Panc1 (cell line): ENCODE data around the gene GRIN2B.

Experiments used
- TCF7L2 ChIP-seq: IDR thresholded peaks from 2 replicates; pipeline ENCODE4 v1.6.1; 2011; ENCODE audit warnings: mild to moderate bottlenecking, low read depth, low read length, inconsistent platforms
- TF ChIP-seq, protein P1 (sequence below): fragments of 450-650 bp; IDR thresholded peaks from 2 replicates; pipeline ENCODE4 v1.5.1; 2017; ENCODE audit warnings: mild to moderate bottlenecking
- TF ChIP-seq, protein P2 (sequence below), 2 experiments: IDR thresholded peaks; 2 replicates each; pipeline ENCODE4 v1.6.1; 2011 to 2012; ENCODE audit warnings: low read depth in 2 of 2, control low read depth in 1 of 2, low read length in 1 of 2, mild to moderate bottlenecking in 1 of 2, moderate library complexity in 1 of 2; ENCODE audit not compliant: insufficient read depth in 1 of 2

DNA sequence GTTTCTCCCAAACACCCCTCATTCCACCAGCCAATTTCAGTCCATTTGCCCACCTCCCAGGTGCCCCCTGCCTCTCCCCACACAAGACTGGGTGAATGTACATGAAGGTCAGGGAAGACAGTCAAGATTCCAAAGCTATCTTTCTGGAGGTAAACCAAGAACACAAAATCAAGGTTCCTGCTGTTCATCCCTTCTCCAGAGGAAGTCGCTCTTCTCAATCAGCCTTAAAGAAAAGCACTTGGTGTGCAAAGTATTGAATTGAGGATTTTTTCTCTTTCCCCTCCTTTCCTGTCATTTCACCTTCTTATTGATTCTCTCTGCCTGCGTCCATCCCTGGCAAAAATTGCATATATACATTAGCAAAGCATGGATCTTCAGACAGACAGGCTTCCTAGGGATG is 4.5 kb downstream of the GRIN2B start:
- TF ChIP-seq, protein P1, sequence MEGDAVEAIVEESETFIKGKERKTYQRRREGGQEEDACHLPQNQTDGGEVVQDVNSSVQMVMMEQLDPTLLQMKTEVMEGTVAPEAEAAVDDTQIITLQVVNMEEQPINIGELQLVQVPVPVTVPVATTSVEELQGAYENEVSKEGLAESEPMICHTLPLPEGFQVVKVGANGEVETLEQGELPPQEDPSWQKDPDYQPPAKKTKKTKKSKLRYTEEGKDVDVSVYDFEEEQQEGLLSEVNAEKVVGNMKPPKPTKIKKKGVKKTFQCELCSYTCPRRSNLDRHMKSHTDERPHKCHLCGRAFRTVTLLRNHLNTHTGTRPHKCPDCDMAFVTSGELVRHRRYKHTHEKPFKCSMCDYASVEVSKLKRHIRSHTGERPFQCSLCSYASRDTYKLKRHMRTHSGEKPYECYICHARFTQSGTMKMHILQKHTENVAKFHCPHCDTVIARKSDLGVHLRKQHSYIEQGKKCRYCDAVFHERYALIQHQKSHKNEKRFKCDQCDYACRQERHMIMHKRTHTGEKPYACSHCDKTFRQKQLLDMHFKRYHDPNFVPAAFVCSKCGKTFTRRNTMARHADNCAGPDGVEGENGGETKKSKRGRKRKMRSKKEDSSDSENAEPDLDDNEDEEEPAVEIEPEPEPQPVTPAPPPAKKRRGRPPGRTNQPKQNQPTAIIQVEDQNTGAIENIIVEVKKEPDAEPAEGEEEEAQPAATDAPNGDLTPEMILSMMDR = peak; percentile 14; the same call in 1 of the 2 replicates
- TF ChIP-seq, protein P2, sequence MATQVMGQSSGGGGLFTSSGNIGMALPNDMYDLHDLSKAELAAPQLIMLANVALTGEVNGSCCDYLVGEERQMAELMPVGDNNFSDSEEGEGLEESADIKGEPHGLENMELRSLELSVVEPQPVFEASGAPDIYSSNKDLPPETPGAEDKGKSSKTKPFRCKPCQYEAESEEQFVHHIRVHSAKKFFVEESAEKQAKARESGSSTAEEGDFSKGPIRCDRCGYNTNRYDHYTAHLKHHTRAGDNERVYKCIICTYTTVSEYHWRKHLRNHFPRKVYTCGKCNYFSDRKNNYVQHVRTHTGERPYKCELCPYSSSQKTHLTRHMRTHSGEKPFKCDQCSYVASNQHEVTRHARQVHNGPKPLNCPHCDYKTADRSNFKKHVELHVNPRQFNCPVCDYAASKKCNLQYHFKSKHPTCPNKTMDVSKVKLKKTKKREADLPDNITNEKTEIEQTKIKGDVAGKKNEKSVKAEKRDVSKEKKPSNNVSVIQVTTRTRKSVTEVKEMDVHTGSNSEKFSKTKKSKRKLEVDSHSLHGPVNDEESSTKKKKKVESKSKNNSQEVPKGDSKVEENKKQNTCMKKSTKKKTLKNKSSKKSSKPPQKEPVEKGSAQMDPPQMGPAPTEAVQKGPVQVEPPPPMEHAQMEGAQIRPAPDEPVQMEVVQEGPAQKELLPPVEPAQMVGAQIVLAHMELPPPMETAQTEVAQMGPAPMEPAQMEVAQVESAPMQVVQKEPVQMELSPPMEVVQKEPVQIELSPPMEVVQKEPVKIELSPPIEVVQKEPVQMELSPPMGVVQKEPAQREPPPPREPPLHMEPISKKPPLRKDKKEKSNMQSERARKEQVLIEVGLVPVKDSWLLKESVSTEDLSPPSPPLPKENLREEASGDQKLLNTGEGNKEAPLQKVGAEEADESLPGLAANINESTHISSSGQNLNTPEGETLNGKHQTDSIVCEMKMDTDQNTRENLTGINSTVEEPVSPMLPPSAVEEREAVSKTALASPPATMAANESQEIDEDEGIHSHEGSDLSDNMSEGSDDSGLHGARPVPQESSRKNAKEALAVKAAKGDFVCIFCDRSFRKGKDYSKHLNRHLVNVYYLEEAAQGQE (IDR thresholded peaks at IDR 0.05; ENCODE audit: insufficient read depth in 1 of 2, low read depth in 2 of 2, low read length in 1 of 2) = no peak
- no peak for TF ChIP-seq TCF7L2
